A549 (cell line): Measurements from ENCODE around the gene SPATA17. TPM values are rescaled to one million over a fixed set of nuclear protein-coding genes. Genes with fewer than 3 reads are reported as not detected.

Experiments
- ATAC-seq, 2 experiments: fragments of 200-7000 bp in 1 of 2; fragments of >200 bp in 1 of 2; cut with Nextera tagmentation in 1 of 2; cut with Tn5 transposase in 1 of 2; 3 replicates each; pipeline versions ENCODE4 v1.8.0 to v1.9.1; 2018 to 2020; ENCODE audit warnings: mild to moderate bottlenecking in 1 of 2, moderate library complexity in 1 of 2
- CTCF ChIA-PET: fragments of 300-600 bp; sonication (Branson Sonifier 250); formaldehyde crosslinking; extraction: SDS; loops from one replicate; lab custom pipeline; 2021; ENCODE audit warnings: antibody characterized with exemption, inconsistent platforms; lab: Yijun Ruan, JAX
- POLR2A ChIA-PET: fragments of 350-600 bp; formaldehyde crosslinking; extraction: SDS; loops from one replicate; lab custom pipeline; 2021; ENCODE audit warnings: antibody characterized with exemption, inconsistent platforms; lab: Yijun Ruan, JAX
- DNase-seq, 2 experiments: peaks; one replicate each; pipeline versions ENCODE4 v3.0.0 to v3.0.0-alpha.2; 2011 to 2016; ENCODE audit warnings: low read depth in 1 of 2, low spot score in 1 of 2
- FAIRE-seq: peaks from 2 replicates; lab custom pipeline; 2011; peaks lifted over from hg19 to GRCh38; lab: Jason Lieb, UNC
- H3K27ac ChIP-seq, 2 experiments: fragments of >200 bp; sonication (Bioruptor Twin); formaldehyde crosslinking; 3 replicates each; pipeline ENCODE4 v1.5.1; 2016 to 2017
- H3K4me1 ChIP-seq: fragments of >200 bp; sonication (Bioruptor Twin); formaldehyde crosslinking; 3 replicates; pipeline ENCODE4 v1.6.1; 2016
- H3K4me2 ChIP-seq: fragments of >200 bp; sonication (Bioruptor Twin); formaldehyde crosslinking; 3 replicates; pipeline ENCODE4 v1.6.1; 2016
- H3K4me3 ChIP-seq: fragments of >200 bp; sonication (Bioruptor Twin); formaldehyde crosslinking; 3 replicates; pipeline ENCODE4 v1.5.1; 2016
- H3K9me3 ChIP-seq: fragments of >200 bp; sonication (Bioruptor Twin); formaldehyde crosslinking; 3 replicates; pipeline ENCODE4 v1.6.1; 2016
- CBX2 ChIP-seq: fragments of 200-600 bp; sonication (generic); IDR thresholded peaks from 2 replicates; pipeline ENCODE4 v1.6.1; 2016; ENCODE audit warnings: low read depth, mild to moderate bottlenecking, borderline replicate concordance
- CBX8 ChIP-seq: fragments of 200-600 bp; sonication (generic); IDR thresholded peaks from 2 replicates; pipeline ENCODE4 v1.6.1; 2016
- EHF ChIP-seq: fragments of 250-450 bp; sonication (Bioruptor Pico); IDR thresholded peaks from 2 replicates; pipeline ENCODE4 v1.5.0; 2020; ENCODE audit warnings: mild to moderate bottlenecking
- ELK1 ChIP-seq: fragments of 150-350 bp; IDR thresholded peaks from 2 replicates; pipeline ENCODE4 v1.6.1; 2014; ENCODE audit warnings: low read depth, mild to moderate bottlenecking, low read length
- FOSB ChIP-seq: fragments of 250-450 bp; sonication (Bioruptor Pico); IDR thresholded peaks from 2 replicates; pipeline ENCODE4 v1.5.0; 2020; ENCODE audit warnings: mild to moderate bottlenecking, moderate library complexity
- FOXS1 ChIP-seq: fragments of 250-450 bp; sonication (Bioruptor Pico); IDR thresholded peaks from 2 replicates; pipeline ENCODE4 v1.5.0; 2020; ENCODE audit warnings: mild to moderate bottlenecking, moderate library complexity
- HOXA7 ChIP-seq: fragments of 250-450 bp; sonication (Bioruptor Pico); IDR thresholded peaks from 2 replicates; pipeline ENCODE4 v1.5.0; 2020; ENCODE audit warnings: mild to moderate bottlenecking, moderate library complexity
- KDM1A ChIP-seq: fragments of 200-600 bp; sonication (generic); IDR thresholded peaks from 2 replicates; pipeline ENCODE4 v1.6.1; 2016; ENCODE audit warnings: low read depth, mild to moderate bottlenecking
- KDM5A ChIP-seq: fragments of 200-600 bp; sonication (generic); IDR thresholded peaks from 2 replicates; pipeline ENCODE4 v1.6.1; 2016; ENCODE audit warnings: antibody characterized with exemption, mild to moderate bottlenecking
- MAZ ChIP-seq: fragments of 150-350 bp; IDR thresholded peaks from 2 replicates; pipeline ENCODE4 v1.6.1; 2014; ENCODE audit warnings: antibody characterized with exemption, low read depth, low read length, borderline replicate concordance
- MYC ChIP-seq: IDR thresholded peaks from 2 replicates; pipeline ENCODE4 v1.6.1; 2012; ENCODE audit warnings: mild to moderate bottlenecking, inconsistent platforms, low read length, improper control_type of control experiment, borderline replicate concordance
- NPAS2 ChIP-seq: fragments of 250-450 bp; sonication (Bioruptor Pico); IDR thresholded peaks from 2 replicates; pipeline ENCODE4 v1.8.0; 2022; ENCODE audit warnings: mild to moderate bottlenecking, moderate library complexity, borderline replicate concordance
- NR3C1 ChIP-seq: fragments of >200 bp; sonication (Bioruptor Twin); formaldehyde crosslinking; IDR thresholded peaks from 3 replicates; pipeline ENCODE4 v1.6.1; 2017
- PBX3 ChIP-seq: IDR thresholded peaks from 2 replicates; pipeline ENCODE4 v1.6.1; 2012
- POLR2AphosphoS2 ChIP-seq: conservative IDR thresholded peaks from 2 replicates; pipeline ENCODE4 v1.6.1; 2012; ENCODE audit warnings: low read length, improper control_type of control experiment, inconsistent platforms
- RAD21 ChIP-seq, 2 experiments: fragments of >200 bp in 1 of 2; sonication (Bioruptor Twin) in 1 of 2; formaldehyde crosslinking in 1 of 2; IDR thresholded peaks in 1 of 2; conservative IDR thresholded peaks in 1 of 2; 2 replicates in 1 of 2; 3 replicates in 1 of 2; pipeline ENCODE4 v1.6.1; 2012 to 2018; ENCODE audit warnings: inconsistent platforms in 1 of 2
- RNF2 ChIP-seq: fragments of 200-600 bp; sonication (generic); IDR thresholded peaks from 2 replicates; pipeline ENCODE4 v1.6.1; 2016; ENCODE audit warnings: low read depth, mild to moderate bottlenecking, antibody characterized with exemption, moderate library complexity, borderline replicate concordance
- SREBF2 ChIP-seq: fragments of 450-650 bp; IDR thresholded peaks from 2 replicates; pipeline ENCODE4 v1.6.1; 2014; ENCODE audit warnings: mild to moderate bottlenecking, moderate library complexity
- ZNF302 ChIP-seq: fragments of 250-450 bp; sonication (Bioruptor Pico); IDR thresholded peaks from 2 replicates; pipeline ENCODE4 v1.9.0; 2021; ENCODE audit warnings: inconsistent platforms, mild to moderate bottlenecking, moderate library complexity
- ZSCAN20 ChIP-seq: fragments of 250-450 bp; sonication (Bioruptor Pico); IDR thresholded peaks from 2 replicates; pipeline ENCODE4 v1.8.0; 2022; ENCODE audit warnings: mild to moderate bottlenecking, moderate library complexity
- WGBS: methylation state at CpG from one replicate; pipeline ENCODE4 v1.1.6; 2017; ENCODE audit errors: missing lambda C conversion rate; 5-methylcytosine and 5-hydroxymethylcytosine counted together
- polyA plus RNA-seq, 4 experiments: library from polyadenylated mRNA; depleted of rRNA in 3 of 4; stranded (reverse); fragments of >200 nt; fragmentation: RNase III in 1 of 4; extraction: RNeasy Plus Mini Kit Qiagen cat#74134 plus additional on column Dnase treatment in 1 of 4; gene quantifications; 2 replicates in 3 of 4; 3 replicates in 1 of 4; pipeline ENCODE4 v1.2.3, GENCODE V29; 2011 to 2017

The SPATA17 gene
- polyA plus RNA-seq, 2 of the 4 experiments (the other 2 are of a cell fraction): 3.3 to 5.0 TPM

- DNase-seq (no peak), FAIRE-seq (no peak)
- CTCF ChIA-PET: no interaction called here
Measured at GRCh38 chr1:217881131-217881543, 250.0 kb downstream of the SPATA17 start.

DNA sequence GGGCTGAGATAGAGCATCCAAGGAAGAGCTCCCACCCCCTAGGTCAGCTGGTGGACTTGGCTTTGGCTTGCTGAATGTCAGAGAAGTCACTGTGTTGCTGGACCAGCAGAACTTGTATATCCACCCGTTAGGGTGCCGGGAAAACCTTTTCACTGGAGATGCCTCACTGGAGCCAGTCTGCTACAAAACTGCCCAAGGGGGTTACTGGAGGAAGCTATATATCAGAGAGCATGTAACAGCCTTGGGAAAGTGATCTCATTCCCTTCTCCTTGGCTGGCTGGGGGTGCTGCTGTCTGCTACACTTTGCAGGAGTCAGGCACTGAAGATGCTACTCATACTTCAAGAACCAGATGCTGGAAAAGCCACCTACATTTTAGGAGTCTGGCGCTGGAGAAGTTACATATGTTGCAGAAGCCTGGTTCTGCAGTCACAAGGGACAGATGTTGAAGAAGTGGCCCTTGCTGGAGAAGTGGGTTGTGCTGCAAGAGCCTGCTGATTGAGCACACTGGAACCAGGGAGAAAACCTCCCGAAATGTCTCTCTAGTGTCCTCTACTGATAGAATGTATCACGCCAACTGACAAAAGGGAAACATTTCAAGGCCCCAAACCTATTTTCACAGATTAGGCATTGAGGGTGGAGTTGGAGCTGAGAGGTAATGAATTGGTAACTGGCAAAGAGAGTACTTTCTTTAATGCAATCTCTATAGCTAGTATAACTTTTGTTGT lies 250.6 kb downstream of the SPATA17 start:
- Histone ChIP-seq H3K9me3 (no peaks in the 10 kb centered on the region), H3K4me1 (no peaks in the 10 kb centered on the region), H3K4me3 (no peak overlapping the region), H3K27ac (no peak overlapping the region)
- 8% methylated on average over 5 of the region's 5 CpGs for WGBS
- ChIA-PET POLR2A (no interaction called here), CTCF (no interaction called here)
- TF ChIP-seq EHF (CRISPR knock-in tag): no peak
- TF ChIP-seq RAD21 (conservative IDR thresholded peaks at IDR 0.05 in 1 of 2, IDR thresholded peaks at IDR 0.05 in 1 of 2): peak in 1 of 2 experiments; percentile 19; a peak in 2 of 5 replicates
- TF ChIP-seq, all 56 proteins: peak for 1
- FAIRE-seq (no peak), ATAC-seq (no peak; a peak in 1 of 6 replicates), DNase-seq (no peak)
- no peak overlapping the region for H3K4me2 ChIP-seq

More at GRCh38 chr1:217881131-217881543, 250.0 kb downstream of the SPATA17 start:
- POLR2A ChIA-PET: no interaction called here
- Histone ChIP-seq H3K4me2 (no peak overlapping the region), H3K27ac (no peak overlapping the region), H3K9me3 (no peaks in the 10 kb centered on the region), H3K4me3 (no peak overlapping the region), H3K4me1 (no peaks in the 10 kb centered on the region)
- ATAC-seq: no peak
- TF ChIP-seq SREBF2 (no peak), ZSCAN20 (CRISPR knock-in tag) (no peak), RAD21 (conservative IDR thresholded peaks at IDR 0.05 in 1 of 2, IDR thresholded peaks at IDR 0.05 in 1 of 2) (no peak), HOXA7 (no peak), EHF (CRISPR knock-in tag) (no peak), FOSB (no peak), NPAS2 (CRISPR knock-in tag) (no peak), MYC (no peak), NR3C1 (no peak), ELK1 (no peak)

- H3K4me1 ChIP-seq: no peaks in the 10 kb centered on the region
- H3K27ac ChIP-seq: no peak overlapping the region
- FAIRE-seq (no peak), ATAC-seq (no peak), DNase-seq (no peak)
- H3K4me3 ChIP-seq: no peak overlapping the region
- 11% methylated on average over 3 of the region's 3 CpGs for WGBS
- H3K4me2 ChIP-seq: no peak overlapping the region
- ChIA-PET CTCF (interaction anchor here (0.6 kb wide), 1 partner anchor 201 kb away, joined by 3 read pairs; no protein-coding TSS in a partner anchor), POLR2A (no interaction called here)
- TF ChIP-seq FOXS1 (CRISPR knock-in tag) (no peak), PBX3 (no peak), CBX2 (no peak), ZNF302 (CRISPR knock-in tag) (no peak), CBX8 (no peak), MYC (no peak)
- TF ChIP-seq, all 56 proteins: peak for 0
- H3K9me3 ChIP-seq: no peaks in the 10 kb centered on the region
Measured at GRCh38 chr1:217885181-217885580, 254.0 kb downstream of the SPATA17 start.

GRCh38 chr1:217888328-217888727 lies 257.2 kb downstream of the SPATA17 start:
- WGBS: 0% methylated on average over 2 of the region's 2 CpGs
- no peak for TF ChIP-seq RAD21 (conservative IDR thresholded peaks at IDR 0.05 in 1 of 2, IDR thresholded peaks at IDR 0.05 in 1 of 2)
- TF ChIP-seq KDM5A: no peak
- TF ChIP-seq POLR2AphosphoS2: no peak
- no peak for TF ChIP-seq RNF2
- TF ChIP-seq MAZ: no peak
- no peak for TF ChIP-seq KDM1A
- H3K4me1 ChIP-seq: no peaks in the 10 kb centered on the region
- H3K27ac ChIP-seq: no peak overlapping the region
- H3K4me3 ChIP-seq: no peak overlapping the region
- H3K9me3 ChIP-seq: no peaks in the 10 kb centered on the region
- ChIA-PET POLR2A (no interaction called here), CTCF (interaction anchor here (0.6 kb wide), 1 partner anchor 49 kb away, joined by 6 read pairs; no protein-coding TSS in a partner anchor)
- ATAC-seq (no peak), DNase-seq (no peak), FAIRE-seq (no peak)
- H3K4me2 ChIP-seq: no peak overlapping the region
